ENCODE results near the gene MBD6.
"Not testable (repeated sequence)": the region's sequence is repeated elsewhere in the genome, so short reads cannot be mapped to it uniquely, and the experiment has no call there.

The MBD6 gene

GRCh38 chr12:57498571-57498970 lies 24.1 kb upstream of the MBD6 start:
- H3K27ac Mint-ChIP-seq, result peak overlapping the region; percentile 16

GRCh38 chr12:57500213-57500612 lies 22.4 kb upstream of the MBD6 start:
- Mint-ChIP-seq H3K4me3 (no peak overlapping the region), H3K27me3 (no peaks in the 10 kb centered on the region), H3K9me3 (no peaks in the 10 kb centered on the region), H3K4me1 (peaks cover 17% of the 10 kb centered on the region), H3K36me3 (peaks cover 74% of the 10 kb centered on the region), H3K27ac (no peak overlapping the region)
- ATAC-seq, result no peak

More at GRCh38 chr12:57498571-57498970, 24.1 kb upstream of the MBD6 start:
- Mint-ChIP-seq H3K27me3 (no peaks in the 10 kb centered on the region), H3K4me3 (no peak overlapping the region), H3K36me3 (peaks cover 65% of the 10 kb centered on the region), H3K9me3 (no peaks in the 10 kb centered on the region), H3K4me1 (peaks cover 17% of the 10 kb centered on the region)
- no peak for ATAC-seq

- ATAC-seq, H3K27me3 Mint-ChIP-seq, H3K4me1 Mint-ChIP-seq, H3K4me3 Mint-ChIP-seq, H3K9me3 Mint-ChIP-seq, H3K27ac Mint-ChIP-seq: not testable (repeated sequence)
- peaks cover 67% of the 10 kb centered on the region for H3K36me3 Mint-ChIP-seq
Measured at GRCh38 chr12:57502311-57502969, 20.2 kb upstream of the MBD6 start.

GRCh38 chr12:57506541-57506940 lies 16.1 kb upstream of the MBD6 start:
- H3K36me3 Mint-ChIP-seq, result peaks cover 56% of the 10 kb centered on the region
- not testable (repeated sequence) for H3K27ac Mint-ChIP-seq, H3K27me3 Mint-ChIP-seq, H3K4me3 Mint-ChIP-seq, H3K9me3 Mint-ChIP-seq, ATAC-seq, H3K4me1 Mint-ChIP-seq

- H3K36me3 Mint-ChIP-seq, result peaks cover 59% of the 10 kb centered on the region
- H3K27ac Mint-ChIP-seq, H3K9me3 Mint-ChIP-seq, ATAC-seq, H3K4me3 Mint-ChIP-seq, H3K4me1 Mint-ChIP-seq, H3K27me3 Mint-ChIP-seq: not testable (repeated sequence)
Measured at GRCh38 chr12:57507796-57508195, 14.8 kb upstream of the MBD6 start.

- Mint-ChIP-seq H3K27me3 (no peaks in the 10 kb centered on the region), H3K9me3 (no peaks in the 10 kb centered on the region), H3K4me3 (no peak overlapping the region), H3K4me1 (peaks cover 6% of the 10 kb centered on the region), H3K36me3 (peaks cover 63% of the 10 kb centered on the region), H3K27ac (no peak overlapping the region)
- ATAC-seq, result no peak
Measured at GRCh38 chr12:57511161-57511560, 11.5 kb upstream of the MBD6 start.

- Mint-ChIP-seq H3K36me3 (peaks cover 69% of the 10 kb centered on the region), H3K27ac (peak overlapping the region; percentile 3), H3K9me3 (no peaks in the 10 kb centered on the region), H3K4me1 (peaks cover 7% of the 10 kb centered on the region), H3K4me3 (no peak overlapping the region), H3K27me3 (no peaks in the 10 kb centered on the region)
- ATAC-seq, result no peak
Measured at GRCh38 chr12:57511588-57512325, 10.9 kb upstream of the MBD6 start.

GRCh38 chr12:57512665-57513064 lies 10.0 kb upstream of the MBD6 start:
- Mint-ChIP-seq H3K4me1 (peaks cover 16% of the 10 kb centered on the region), H3K9me3 (no peaks in the 10 kb centered on the region), H3K27me3 (no peaks in the 10 kb centered on the region), H3K27ac (peak overlapping the region; percentile 3), H3K4me3 (no peak overlapping the region), H3K36me3 (peaks cover 78% of the 10 kb centered on the region)
- no peak for ATAC-seq

- Mint-ChIP-seq H3K9me3 (no peaks in the 10 kb centered on the region), H3K27me3 (no peaks in the 10 kb centered on the region), H3K36me3 (peaks cover 80% of the 10 kb centered on the region), H3K27ac (peak overlapping the region; percentile 3), H3K4me1 (peaks cover 23% of the 10 kb centered on the region), H3K4me3 (no peak overlapping the region)
- ATAC-seq, result no peak
Measured at GRCh38 chr12:57513266-57513665, 9.4 kb upstream of the MBD6 start.

- not testable (repeated sequence) for H3K27me3 Mint-ChIP-seq, H3K9me3 Mint-ChIP-seq, ATAC-seq, H3K27ac Mint-ChIP-seq, H3K4me3 Mint-ChIP-seq
- peaks cover 27% of the 10 kb centered on the region for H3K4me1 Mint-ChIP-seq
- H3K36me3 Mint-ChIP-seq, result peaks cover 81% of the 10 kb centered on the region
Measured at GRCh38 chr12:57513677-57514076, 8.9 kb upstream of the MBD6 start.

GRCh38 chr12:57514246-57514645 lies 8.4 kb upstream of the MBD6 start:
- not testable (repeated sequence) for H3K27ac Mint-ChIP-seq, H3K9me3 Mint-ChIP-seq, ATAC-seq, H3K4me3 Mint-ChIP-seq, H3K27me3 Mint-ChIP-seq
- Mint-ChIP-seq H3K36me3 (peaks cover 83% of the 10 kb centered on the region), H3K4me1 (peaks cover 32% of the 10 kb centered on the region)

GRCh38 chr12:57514720-57515407 lies 7.8 kb upstream of the MBD6 start:
- Mint-ChIP-seq H3K27me3 (no peaks in the 10 kb centered on the region), H3K4me1 (peaks cover 38% of the 10 kb centered on the region), H3K9me3 (no peaks in the 10 kb centered on the region), H3K27ac (no peak overlapping the region), H3K36me3 (peaks cover 79% of the 10 kb centered on the region), H3K4me3 (no peak overlapping the region)
- ATAC-seq, result no peak

- H3K4me3 Mint-ChIP-seq, result no peak overlapping the region
- no peak for ATAC-seq
- H3K4me1 Mint-ChIP-seq, result peaks cover 38% of the 10 kb centered on the region
- H3K27ac Mint-ChIP-seq, result peak overlapping the region; percentile 53
- H3K27me3 Mint-ChIP-seq, result no peaks in the 10 kb centered on the region
- H3K9me3 Mint-ChIP-seq, result no peaks in the 10 kb centered on the region
- peaks cover 79% of the 10 kb centered on the region for H3K36me3 Mint-ChIP-seq
Measured at GRCh38 chr12:57515408-57515933, 7.2 kb upstream of the MBD6 start.

GRCh38 chr12:57515934-57516541 lies 6.6 kb upstream of the MBD6 start:
- no peak for ATAC-seq
- no peaks in the 10 kb centered on the region for H3K27me3 Mint-ChIP-seq
- peaks cover 41% of the 10 kb centered on the region for H3K4me1 Mint-ChIP-seq
- H3K36me3 Mint-ChIP-seq, result peaks cover 79% of the 10 kb centered on the region
- H3K4me3 Mint-ChIP-seq, result no peak overlapping the region
- no peaks in the 10 kb centered on the region for H3K9me3 Mint-ChIP-seq
- H3K27ac Mint-ChIP-seq, result peak overlapping the region; percentile 53

GRCh38 chr12:57516617-57517153 lies 5.9 kb upstream of the MBD6 start:
- H3K9me3 Mint-ChIP-seq, result no peaks in the 10 kb centered on the region
- ATAC-seq, result no peak
- H3K36me3 Mint-ChIP-seq, result peaks cover 74% of the 10 kb centered on the region
- no peaks in the 10 kb centered on the region for H3K27me3 Mint-ChIP-seq
- peaks cover 47% of the 10 kb centered on the region for H3K4me1 Mint-ChIP-seq
- H3K27ac Mint-ChIP-seq, result peak overlapping the region; percentile 5
- no peak overlapping the region for H3K4me3 Mint-ChIP-seq
